ENCODE results near the gene SMIM14.
"Not testable (repeated sequence)": the region's sequence is repeated elsewhere in the genome, so short reads cannot be mapped to it uniquely, and the experiment has no call there.

The SMIM14 gene

DNA sequence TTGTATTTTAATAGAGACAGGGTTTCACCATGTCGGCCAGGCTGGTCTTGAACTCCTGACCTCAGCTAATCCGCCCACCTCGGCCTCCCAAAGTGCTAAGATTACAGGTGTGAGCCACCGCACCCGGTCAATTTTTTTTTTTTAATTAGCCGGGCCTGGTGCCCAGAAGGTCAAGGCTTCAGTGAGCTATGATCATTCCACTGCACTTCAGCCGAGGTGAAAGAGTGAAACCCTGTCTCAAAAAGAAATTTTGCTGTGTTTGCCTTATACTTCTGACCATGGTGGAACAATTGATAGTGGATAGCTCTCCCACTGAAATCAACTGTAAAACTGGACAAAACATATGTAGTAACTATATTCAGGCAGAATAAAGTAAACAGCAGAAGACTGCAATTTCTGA lies 24.0 kb upstream of the SMIM14 start:
- WGBS, 2 experiments (ENCODE audit: insufficient coverage in 2 of 2): 85 to 96% methylated on average over 7 of the region's 7 CpGs
- no peaks in the 10 kb centered on the region for H3K9me3 ChIP-seq (ENCODE audit: control insufficient read depth, low read length)
- H3K4me3 ChIP-seq (ENCODE audit: extremely low read depth, insufficient read depth, low read length, poor library complexity, severe bottlenecking): no peak overlapping the region
- no peaks in the 10 kb centered on the region for H3K4me1 ChIP-seq (ENCODE audit: control insufficient read depth, insufficient read depth, low read length, poor library complexity, severe bottlenecking)
- H3K36me3 ChIP-seq (ENCODE audit: control insufficient read depth, insufficient read depth, low read length): no peaks in the 10 kb centered on the region
- H3K27ac ChIP-seq (ENCODE audit: low read depth, low read length, severe bottlenecking): no peak overlapping the region

DNA sequence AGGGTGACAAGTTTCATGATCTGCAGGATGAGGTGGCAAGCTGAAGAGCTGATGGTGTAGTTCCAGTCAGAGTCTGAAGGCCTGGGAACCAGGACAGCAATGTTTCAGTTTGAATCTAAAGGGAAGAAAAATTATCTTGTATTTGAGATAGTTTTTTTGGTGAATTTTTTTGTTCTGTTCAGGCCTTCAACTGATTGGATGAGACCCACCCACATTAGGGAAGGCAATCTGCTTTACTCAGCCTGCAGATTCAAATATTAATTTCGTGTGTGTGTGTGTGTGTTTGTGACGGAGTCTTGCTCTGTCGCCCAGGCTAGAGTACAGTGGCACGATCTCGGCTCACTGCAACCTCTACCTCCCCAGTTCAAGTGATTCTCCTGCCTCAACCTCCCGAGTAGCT lies 22.1 kb upstream of the SMIM14 start:
- Histone ChIP-seq H3K27ac (ENCODE audit: low read depth, low read length, severe bottlenecking) (no peak overlapping the region), H3K9me3 (ENCODE audit: control insufficient read depth, low read length) (no peaks in the 10 kb centered on the region), H3K4me3 (ENCODE audit: extremely low read depth, insufficient read depth, low read length, poor library complexity, severe bottlenecking) (no peak overlapping the region), H3K4me1 (ENCODE audit: control insufficient read depth, insufficient read depth, low read length, poor library complexity, severe bottlenecking) (no peaks in the 10 kb centered on the region), H3K36me3 (ENCODE audit: control insufficient read depth, insufficient read depth, low read length) (no peaks in the 10 kb centered on the region)
- WGBS, 2 experiments (ENCODE audit: insufficient coverage in 2 of 2): 100% methylated on average over 4 of the region's 6 CpGs; no CpG with 5 or more reads in 1 of the 2 experiments

DNA sequence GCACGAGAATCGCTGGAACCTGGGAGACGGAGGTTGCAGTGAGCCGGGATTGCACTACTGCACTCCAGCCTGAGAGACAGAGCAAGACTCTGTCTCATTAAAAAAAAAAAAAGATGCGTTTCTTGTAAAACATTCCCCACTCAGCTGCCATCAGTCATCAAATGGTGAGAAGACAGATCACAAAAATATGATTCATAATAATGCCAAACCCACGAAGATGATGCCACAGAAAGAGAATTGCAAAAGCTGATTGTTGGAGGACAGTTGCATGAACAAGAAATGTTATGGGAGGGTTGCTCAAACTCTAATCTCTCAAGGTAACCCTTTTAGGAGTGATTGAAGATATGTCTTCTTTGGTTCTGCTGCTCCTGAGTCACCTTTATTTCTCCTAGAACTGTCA lies 21.4 kb upstream of the SMIM14 start:
- Histone ChIP-seq H3K4me1 (ENCODE audit: control insufficient read depth, insufficient read depth, low read length, poor library complexity, severe bottlenecking) (no peaks in the 10 kb centered on the region), H3K27ac (ENCODE audit: low read depth, low read length, severe bottlenecking) (no peak overlapping the region), H3K9me3 (ENCODE audit: control insufficient read depth, low read length) (no peaks in the 10 kb centered on the region), H3K36me3 (ENCODE audit: control insufficient read depth, insufficient read depth, low read length) (no peaks in the 10 kb centered on the region), H3K4me3 (ENCODE audit: extremely low read depth, insufficient read depth, low read length, poor library complexity, severe bottlenecking) (no peak overlapping the region)
- 89 to 98% methylated on average over 4 of the region's 6 CpGs for WGBS, 2 experiments (ENCODE audit: insufficient coverage in 2 of 2)

DNA sequence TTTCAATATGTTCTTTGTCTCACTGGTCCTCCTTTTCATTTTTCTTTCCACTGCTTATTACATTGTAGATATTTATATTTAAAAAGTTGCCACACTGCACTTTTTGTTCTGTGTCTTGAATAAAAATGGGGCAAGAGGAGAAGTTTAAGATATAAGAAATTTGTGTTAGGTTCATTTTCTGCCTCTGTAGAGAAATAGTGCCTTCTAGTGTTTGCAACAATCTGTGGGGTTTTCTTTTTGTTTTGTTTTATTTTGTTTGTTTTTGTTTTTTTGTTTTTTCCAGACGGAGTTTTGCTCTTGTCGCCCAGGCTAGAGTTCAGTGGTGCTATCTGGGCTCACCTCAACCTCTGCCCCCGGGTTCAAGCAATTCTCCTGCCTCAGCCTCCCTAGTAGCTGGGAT lies 20.1 kb upstream of the SMIM14 start:
- Histone ChIP-seq H3K4me3 (ENCODE audit: extremely low read depth, insufficient read depth, low read length, poor library complexity, severe bottlenecking) (no peak overlapping the region), H3K9me3 (ENCODE audit: control insufficient read depth, low read length) (no peaks in the 10 kb centered on the region), H3K4me1 (ENCODE audit: control insufficient read depth, insufficient read depth, low read length, poor library complexity, severe bottlenecking) (no peaks in the 10 kb centered on the region), H3K36me3 (ENCODE audit: control insufficient read depth, insufficient read depth, low read length) (no peaks in the 10 kb centered on the region), H3K27ac (ENCODE audit: low read depth, low read length, severe bottlenecking) (no peak overlapping the region)
- WGBS, 2 experiments (ENCODE audit: insufficient coverage in 2 of 2): 80 to 96% methylated on average over 1 to 3 of the region's 3 CpGs

DNA sequence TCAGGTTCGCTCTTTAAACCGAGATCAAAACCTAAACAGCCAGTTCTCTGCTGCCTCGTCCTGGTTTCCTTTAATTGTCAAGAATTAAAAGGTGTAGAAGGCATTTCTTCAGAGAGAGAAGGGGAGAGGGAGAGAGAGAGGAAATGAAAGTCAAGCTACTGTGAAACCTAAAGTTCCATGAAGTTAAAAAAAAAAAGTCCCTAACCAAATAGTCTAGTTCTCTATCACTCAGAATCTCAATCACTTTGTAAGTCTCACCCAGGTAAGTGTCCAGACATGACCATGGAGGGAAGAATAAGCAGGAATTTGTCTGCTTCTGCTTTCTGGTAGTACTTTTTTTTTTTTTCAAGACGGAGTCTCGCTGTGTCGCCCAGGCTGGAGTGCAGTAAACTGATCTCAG lies 18.8 kb upstream of the SMIM14 start:
- H3K4me1 ChIP-seq (ENCODE audit: control insufficient read depth, insufficient read depth, low read length, poor library complexity, severe bottlenecking): no peaks in the 10 kb centered on the region
- WGBS, 2 experiments (ENCODE audit: insufficient coverage in 2 of 2): 97% methylated on average over 4 to 5 of the region's 6 CpGs
- no peaks in the 10 kb centered on the region for H3K9me3 ChIP-seq (ENCODE audit: control insufficient read depth, low read length)
- H3K36me3 ChIP-seq (ENCODE audit: control insufficient read depth, insufficient read depth, low read length): no peaks in the 10 kb centered on the region
- no peak overlapping the region for H3K4me3 ChIP-seq (ENCODE audit: extremely low read depth, insufficient read depth, low read length, poor library complexity, severe bottlenecking)
- no peak overlapping the region for H3K27ac ChIP-seq (ENCODE audit: low read depth, low read length, severe bottlenecking)

DNA sequence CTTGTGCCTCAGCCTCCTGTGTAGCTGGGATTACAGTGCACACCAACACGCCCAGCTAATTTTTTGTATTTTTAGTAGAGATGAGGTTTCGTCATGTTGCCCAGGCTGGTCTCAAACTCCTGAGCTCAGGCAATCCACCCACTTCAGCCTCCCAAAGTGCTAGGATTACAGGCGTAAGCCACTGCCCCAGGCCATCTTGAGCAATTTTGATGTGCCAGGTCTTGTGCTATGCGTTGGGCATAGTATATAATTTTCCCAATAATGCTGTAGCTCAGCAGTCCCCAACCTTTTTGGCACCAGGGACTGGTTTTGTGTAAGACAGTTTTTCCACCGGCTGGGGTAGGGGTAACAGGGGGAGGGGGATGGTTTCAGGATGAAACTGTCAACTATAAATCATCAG lies 18.0 kb upstream of the SMIM14 start:
- 86 to 100% methylated on average over 1 of the region's 5 CpGs for WGBS, 2 experiments (ENCODE audit: insufficient coverage in 2 of 2)
- H3K9me3 ChIP-seq (ENCODE audit: control insufficient read depth, low read length); H3K27ac ChIP-seq (ENCODE audit: low read depth, low read length, severe bottlenecking); H3K4me1 ChIP-seq (ENCODE audit: control insufficient read depth, insufficient read depth, low read length, poor library complexity, severe bottlenecking); H3K4me3 ChIP-seq (ENCODE audit: extremely low read depth, insufficient read depth, low read length, poor library complexity, severe bottlenecking); H3K36me3 ChIP-seq (ENCODE audit: control insufficient read depth, insufficient read depth, low read length): not testable (repeated sequence)

DNA sequence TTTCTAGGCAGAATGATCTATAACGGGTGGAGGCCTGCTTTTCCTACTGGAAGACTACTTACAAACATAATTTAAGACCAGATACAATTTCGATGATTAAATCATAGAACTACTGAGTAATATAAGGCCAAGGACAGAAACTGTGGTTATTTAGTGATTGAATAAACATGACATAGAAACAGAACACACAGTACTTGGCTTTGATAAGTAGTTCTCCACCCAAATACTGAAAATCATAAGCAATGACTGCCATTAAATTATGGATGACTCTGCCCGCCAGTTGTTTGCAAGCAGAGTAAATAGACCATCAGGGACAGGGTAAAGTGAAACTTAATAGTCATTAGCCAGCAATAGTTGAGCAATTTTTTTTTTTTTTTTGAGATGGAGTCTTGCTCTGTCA lies 17.2 kb upstream of the SMIM14 start:
- Histone ChIP-seq H3K4me1 (ENCODE audit: control insufficient read depth, insufficient read depth, low read length, poor library complexity, severe bottlenecking) (no peaks in the 10 kb centered on the region), H3K4me3 (ENCODE audit: extremely low read depth, insufficient read depth, low read length, poor library complexity, severe bottlenecking) (no peak overlapping the region), H3K9me3 (ENCODE audit: control insufficient read depth, low read length) (no peaks in the 10 kb centered on the region), H3K36me3 (ENCODE audit: control insufficient read depth, insufficient read depth, low read length) (no peaks in the 10 kb centered on the region), H3K27ac (ENCODE audit: low read depth, low read length, severe bottlenecking) (no peak overlapping the region)
- 86% methylated on average over 1 of the region's 3 CpGs; no CpG with 5 or more reads in 1 of the 2 experiments for WGBS, 2 experiments (ENCODE audit: insufficient coverage in 2 of 2)

DNA sequence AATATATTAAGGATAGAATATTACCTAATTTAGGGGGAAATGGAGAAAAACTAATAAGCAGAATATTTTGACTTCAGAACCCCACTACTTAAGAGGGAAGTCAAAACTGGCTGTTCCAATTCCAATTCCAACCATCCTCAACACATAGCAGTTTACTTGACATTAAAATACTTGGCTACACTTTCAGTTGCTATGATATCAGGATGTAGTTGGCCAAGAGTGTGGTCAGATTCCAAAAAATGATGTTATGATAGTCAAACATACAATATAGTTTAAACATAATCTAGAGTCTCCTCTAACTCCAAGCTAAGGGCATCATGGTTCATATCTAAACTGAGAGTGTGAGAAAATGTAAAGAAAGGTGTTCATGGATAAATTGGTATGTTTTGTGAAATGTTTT lies 16.5 kb upstream of the SMIM14 start:
- Histone ChIP-seq H3K27ac (ENCODE audit: low read depth, low read length, severe bottlenecking) (no peak overlapping the region), H3K4me1 (ENCODE audit: control insufficient read depth, insufficient read depth, low read length, poor library complexity, severe bottlenecking) (no peaks in the 10 kb centered on the region), H3K4me3 (ENCODE audit: extremely low read depth, insufficient read depth, low read length, poor library complexity, severe bottlenecking) (no peak overlapping the region), H3K9me3 (ENCODE audit: control insufficient read depth, low read length) (no peaks in the 10 kb centered on the region), H3K36me3 (ENCODE audit: control insufficient read depth, insufficient read depth, low read length) (no peaks in the 10 kb centered on the region)

DNA sequence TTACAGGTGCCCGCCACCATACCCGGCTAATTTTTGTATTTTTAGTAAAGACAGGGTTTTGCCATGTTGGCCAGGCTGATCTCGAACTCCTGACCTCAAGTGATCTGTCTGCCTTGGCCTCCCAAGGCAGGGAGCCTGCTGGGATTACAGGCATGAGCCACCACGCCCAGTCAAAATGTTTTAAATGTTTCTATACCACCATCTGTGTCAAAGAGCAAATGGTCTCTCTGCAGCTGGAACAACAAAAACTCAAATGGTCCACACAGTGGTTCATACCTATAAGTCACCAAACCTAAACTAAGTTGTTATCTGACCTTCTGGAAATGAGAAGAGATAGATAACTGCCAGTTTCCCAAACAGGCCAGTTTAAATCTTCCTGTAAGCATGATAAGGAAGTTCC lies 12.9 kb upstream of the SMIM14 start:
- H3K27ac ChIP-seq (ENCODE audit: low read depth, low read length, severe bottlenecking); H3K4me1 ChIP-seq (ENCODE audit: control insufficient read depth, insufficient read depth, low read length, poor library complexity, severe bottlenecking); H3K4me3 ChIP-seq (ENCODE audit: extremely low read depth, insufficient read depth, low read length, poor library complexity, severe bottlenecking); H3K36me3 ChIP-seq (ENCODE audit: control insufficient read depth, insufficient read depth, low read length); H3K9me3 ChIP-seq (ENCODE audit: control insufficient read depth, low read length): not testable (repeated sequence)
- 86 to 97% methylated on average over 2 to 3 of the region's 4 CpGs for WGBS, 2 experiments (ENCODE audit: insufficient coverage in 2 of 2)

DNA sequence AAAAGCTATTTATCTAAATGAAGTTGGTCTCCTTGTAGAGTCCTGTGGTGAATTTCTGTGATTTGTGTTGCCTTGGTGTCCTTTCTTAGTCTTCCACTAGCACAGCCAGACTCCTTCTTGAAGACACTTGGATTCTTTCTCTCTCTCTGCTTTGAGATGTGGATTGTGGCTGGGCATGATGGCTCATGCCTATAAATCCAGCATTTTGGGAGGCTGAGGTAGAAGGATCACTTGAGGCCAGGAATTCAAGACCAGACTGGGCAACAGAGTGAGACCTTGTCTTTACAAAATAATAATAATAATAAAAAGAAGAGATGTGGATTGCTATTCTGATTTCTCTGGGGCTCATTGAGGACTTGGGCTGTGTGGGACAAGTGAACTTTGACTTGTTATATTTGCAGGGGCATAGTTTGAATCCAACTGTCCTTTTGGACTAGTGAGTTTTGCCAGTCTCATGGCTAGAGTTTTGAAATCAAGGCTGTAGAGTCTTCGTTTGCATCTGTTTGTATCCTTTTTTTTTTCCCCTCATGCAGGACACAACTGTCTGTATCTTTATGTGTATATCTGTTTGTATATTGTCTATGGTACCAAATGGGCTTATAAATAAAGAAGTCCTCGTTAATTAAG lies 11.1 kb upstream of the SMIM14 start:
- Histone ChIP-seq H3K4me1 (ENCODE audit: control insufficient read depth, insufficient read depth, low read length, poor library complexity, severe bottlenecking) (no peaks in the 10 kb centered on the region), H3K4me3 (ENCODE audit: extremely low read depth, insufficient read depth, low read length, poor library complexity, severe bottlenecking) (no peak overlapping the region), H3K27ac (ENCODE audit: low read depth, low read length, severe bottlenecking) (no peak overlapping the region), H3K9me3 (ENCODE audit: control insufficient read depth, low read length) (no peaks in the 10 kb centered on the region), H3K36me3 (ENCODE audit: control insufficient read depth, insufficient read depth, low read length) (no peaks in the 10 kb centered on the region)
- WGBS, 2 experiments (ENCODE audit: insufficient coverage in 2 of 2): no CpG with 5 or more reads among the region's 2 CpGs

DNA sequence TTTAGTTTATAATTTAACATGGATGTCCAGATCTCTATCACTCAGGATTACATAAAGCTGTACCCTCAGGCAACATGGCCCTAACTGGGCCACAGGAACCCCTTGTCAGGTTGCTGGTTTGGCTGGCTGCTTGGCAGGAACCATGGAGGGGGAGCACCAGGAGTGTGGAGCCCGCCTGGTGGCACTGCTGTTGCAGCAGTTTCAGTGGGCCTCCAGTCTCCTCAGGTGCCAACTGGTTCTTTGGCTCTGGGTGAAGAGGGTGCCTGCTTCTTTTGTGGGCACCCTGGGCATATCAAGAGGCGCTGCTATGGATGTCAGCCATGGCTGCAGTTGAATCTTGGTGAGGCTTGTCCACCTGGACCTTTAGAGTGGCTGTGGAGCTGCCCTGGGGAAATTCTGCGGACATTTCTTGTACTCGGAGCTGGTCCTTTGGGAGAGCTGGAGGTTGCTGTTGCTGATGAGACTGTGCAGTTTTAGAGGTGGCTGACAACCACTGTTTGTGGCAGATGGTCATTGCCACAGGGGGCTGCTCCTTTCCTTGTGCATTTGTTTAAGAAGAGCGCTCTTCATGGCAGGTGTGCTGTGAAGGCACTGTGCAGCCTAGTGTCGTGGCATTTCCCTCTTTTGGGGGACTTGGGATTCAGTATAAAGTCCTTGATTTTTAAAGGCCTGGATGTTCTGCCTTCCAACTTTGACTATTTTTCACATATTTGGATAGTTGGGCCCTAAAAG lies 10.3 kb upstream of the SMIM14 start:
- H3K4me1 ChIP-seq (ENCODE audit: control insufficient read depth, insufficient read depth, low read length, poor library complexity, severe bottlenecking): no peaks in the 10 kb centered on the region
- whole genome bisulfite sequencing, 2 experiments (ENCODE audit: insufficient coverage in 2 of 2): 80 to 98% methylated on average over 3 to 5 of the region's 6 CpGs
- no peak overlapping the region for H3K4me3 ChIP-seq (ENCODE audit: extremely low read depth, insufficient read depth, low read length, poor library complexity, severe bottlenecking)
- no peaks in the 10 kb centered on the region for H3K36me3 ChIP-seq (ENCODE audit: control insufficient read depth, insufficient read depth, low read length)
- H3K27ac ChIP-seq (ENCODE audit: low read depth, low read length, severe bottlenecking): no peak overlapping the region
- no peaks in the 10 kb centered on the region for H3K9me3 ChIP-seq (ENCODE audit: control insufficient read depth, low read length)

Data from mesodermal cell (in vitro differentiated cells).